Liver (tissue), 9 donors: ENCODE measurements around the gene SNRK. TPM values are rescaled to one million over a fixed set of nuclear protein-coding genes. Genes with fewer than 3 reads are reported as not detected.
A peak's percentile ranks its signal among the peaks of the same experiment; 100 is the strongest.

Experiments used
- DNase-seq: peaks from one replicate; pipeline ENCODE4 v3.0.0-alpha.2; 2017; ENCODE audit warnings: low spot score
- H3K27ac ChIP-seq, 2 donors: one replicate each; pipeline ENCODE4 v1.7.0; 2013; ENCODE audit warnings: inconsistent platforms in 2 of 2, low read length in 2 of 2, control low read depth in 1 of 2, low read depth in 1 of 2, mild to moderate bottlenecking in 1 of 2
- H3K27me3 ChIP-seq, 4 donors: one replicate each; pipeline versions ENCODE4 v1.6.1 to v1.7.0; 2013; ENCODE audit warnings: low read length in 3 of 4, inconsistent platforms in 1 of 4, mild to moderate bottlenecking in 1 of 4, moderate library complexity in 1 of 4; ENCODE audit not compliant: control insufficient read depth in 4 of 4, insufficient read depth in 4 of 4
- H3K36me3 ChIP-seq, 4 donors: one replicate each; pipeline versions ENCODE4 v1.6.1 to v1.7.0; 2013; ENCODE audit warnings: low read length in 3 of 4, mild to moderate bottlenecking in 3 of 4, low read depth in 1 of 4, moderate library complexity in 1 of 4; ENCODE audit not compliant: control insufficient read depth in 4 of 4, insufficient read depth in 3 of 4
- H3K4me1 ChIP-seq, 4 donors: one replicate each; pipeline versions ENCODE4 v1.6.1 to v1.7.0; 2013; ENCODE audit warnings: low read length in 3 of 4, mild to moderate bottlenecking in 3 of 4, moderate library complexity in 1 of 4; ENCODE audit not compliant: control insufficient read depth in 4 of 4, insufficient read depth in 4 of 4
- H3K4me3 ChIP-seq, 3 donors: one replicate each; pipeline versions ENCODE4 v1.6.1 to v1.7.0; 2013; ENCODE audit warnings: low read length in 3 of 3, control low read depth in 1 of 3, low read depth in 1 of 3, mild to moderate bottlenecking in 1 of 3
- H3K9ac ChIP-seq, 2 donors: one replicate each; pipeline ENCODE4 v1.7.0; 2013; ENCODE audit warnings: low read length in 2 of 2, mild to moderate bottlenecking in 2 of 2, moderate library complexity in 2 of 2, control low read depth in 1 of 2, low read depth in 1 of 2
- H3K9me3 ChIP-seq, 4 donors: one replicate each; pipeline versions ENCODE4 v1.6.1 to v1.7.0; 2013; ENCODE audit warnings: low read length in 3 of 4; ENCODE audit not compliant: control insufficient read depth in 4 of 4
- EGR1 ChIP-seq, 2 donors: IDR thresholded peaks; 2 replicates each; pipeline ENCODE4 v1.6.1; 2016 to 2018; ENCODE audit warnings: antibody characterized with exemption in 2 of 2, low read depth in 2 of 2
- FOXA1 ChIP-seq: IDR thresholded peaks from 2 replicates; pipeline ENCODE4 v1.6.1; 2016; ENCODE audit warnings: antibody characterized with exemption
- FOXA2 ChIP-seq: IDR thresholded peaks from 2 replicates; pipeline ENCODE4 v1.6.1; 2016; ENCODE audit warnings: antibody characterized with exemption
- GABPA ChIP-seq, 2 donors: IDR thresholded peaks in 1 of 2; conservative IDR thresholded peaks in 1 of 2; 2 replicates each; pipeline ENCODE4 v1.6.1; 2016; ENCODE audit warnings: antibody characterized with exemption in 2 of 2, mild to moderate bottlenecking in 1 of 2, moderate library complexity in 1 of 2
- HNF4A ChIP-seq, 2 donors: conservative IDR thresholded peaks; 2 replicates each; pipeline ENCODE4 v1.6.1; 2016; ENCODE audit warnings: antibody characterized with exemption in 2 of 2, mild to moderate bottlenecking in 2 of 2
- HNF4G ChIP-seq: IDR thresholded peaks from 2 replicates; pipeline ENCODE4 v1.6.1; 2016; ENCODE audit warnings: antibody characterized with exemption
- JUND ChIP-seq, 2 donors: IDR thresholded peaks; 2 replicates each; pipeline ENCODE4 v1.6.1; 2016; ENCODE audit warnings: antibody characterized with exemption in 2 of 2
- NR2F2 ChIP-seq: IDR thresholded peaks from 2 replicates; pipeline ENCODE4 v1.6.1; 2016; ENCODE audit warnings: antibody characterized with exemption
- RAD21 ChIP-seq, 2 donors: IDR thresholded peaks; 2 replicates each; pipeline ENCODE4 v1.6.1; 2016; ENCODE audit warnings: antibody characterized with exemption in 2 of 2, mild to moderate bottlenecking in 2 of 2
- RXRA ChIP-seq, 2 donors: IDR thresholded peaks; 2 replicates each; pipeline ENCODE4 v1.6.1; 2017 to 2018; ENCODE audit warnings: antibody characterized with exemption in 2 of 2, mild to moderate bottlenecking in 1 of 2
- SP1 ChIP-seq: IDR thresholded peaks from 2 replicates; pipeline ENCODE4 v1.6.1; 2018; ENCODE audit warnings: antibody characterized with exemption, mild to moderate bottlenecking
- TAF1 ChIP-seq: conservative IDR thresholded peaks from 2 replicates; pipeline ENCODE4 v1.6.1; 2016; ENCODE audit warnings: antibody characterized with exemption, mild to moderate bottlenecking
- YY1 ChIP-seq: IDR thresholded peaks from 2 replicates; pipeline ENCODE4 v1.6.1; 2016; ENCODE audit warnings: antibody characterized with exemption, mild to moderate bottlenecking
- WGBS: extraction: QIAGEN DNeasy Blood & Tissue Kit; methylation state at CpG from one replicate; pipeline ENCODE4 v1.1.7; 2013; 5-methylcytosine and 5-hydroxymethylcytosine counted together
- polyA plus RNA-seq, 2 donors: library from polyadenylated mRNA; stranded (reverse) in 1 of 2; unstranded in 1 of 2; fragments of 200-250 nt in 1 of 2; fragments of >200 nt in 1 of 2; fragmentation: Nextera tagmentation in 1 of 2; extraction: Ambion mirVana in 1 of 2; gene quantifications; one replicate each; pipeline versions ENCODE4 v1.2.1 to v1.2.3, GENCODE V29; 2013 to 2015
- total RNA-seq, 2 donors: library from RNA; depleted of rRNA; stranded (reverse); fragments of >200 nt; gene quantifications; one replicate each; pipeline ENCODE4 v1.2.3, GENCODE V29; 2014
- TF ChIP-seq, protein P1 (sequence below): IDR thresholded peaks from 2 replicates; pipeline ENCODE4 v1.6.1; 2016; ENCODE audit warnings: antibody characterized with exemption, mild to moderate bottlenecking
- TF ChIP-seq, protein P2 (sequence below): IDR thresholded peaks from 2 replicates; pipeline ENCODE4 v1.6.1; 2016; ENCODE audit warnings: antibody characterized with exemption
- TF ChIP-seq, protein P3 (sequence below): IDR thresholded peaks from 2 replicates; pipeline ENCODE4 v1.6.1; 2016; ENCODE audit warnings: antibody characterized with exemption
- TF ChIP-seq, protein P4 (sequence below): fragments of 150-350 bp; IDR thresholded peaks from 2 replicates; pipeline ENCODE4 v1.5.1; 2017; ENCODE audit warnings: improper control_type of control experiment, low read depth, low read length; ENCODE audit not compliant: missing input control
- TF ChIP-seq, protein P5 (sequence below): IDR thresholded peaks from 2 replicates; pipeline ENCODE4 v1.6.1; 2016; ENCODE audit warnings: antibody characterized with exemption
- donor health status: healthy.
- donor health status: healthy.
- donor health status: healthy.
- donor health status: healthy.
- donor health status: healthy.

SNRK gene
- total and polyA plus RNA-seq, 4 donors: 5.8 to 28.5 (median 14.6) TPM

DNA sequence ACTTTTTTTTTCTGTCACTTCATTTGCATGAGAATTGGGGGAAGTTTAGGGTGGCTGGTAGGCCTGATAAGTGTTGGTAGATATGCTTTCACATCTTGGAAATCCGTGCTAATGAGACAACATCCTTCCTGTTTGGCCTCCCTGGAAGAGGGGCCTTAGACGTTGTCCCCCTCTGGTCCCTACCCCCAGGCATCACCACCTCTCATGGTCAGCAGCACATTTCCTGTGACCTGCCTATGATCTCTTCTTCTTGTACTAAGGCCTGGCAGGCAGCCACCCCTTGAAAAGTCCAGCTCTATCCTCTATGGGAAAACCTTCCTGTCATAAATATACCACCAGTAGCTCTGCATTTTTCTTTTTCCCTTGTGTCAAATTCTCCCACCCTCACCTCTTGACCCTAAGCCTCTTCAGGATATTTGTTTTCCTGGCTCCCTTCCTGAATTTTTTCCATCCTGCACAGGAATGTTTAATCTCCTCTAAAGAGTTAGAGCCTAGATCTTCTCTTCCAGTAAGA, 107.8 kb downstream of the SNRK start (continued):
- TF ChIP-seq, protein P1, sequence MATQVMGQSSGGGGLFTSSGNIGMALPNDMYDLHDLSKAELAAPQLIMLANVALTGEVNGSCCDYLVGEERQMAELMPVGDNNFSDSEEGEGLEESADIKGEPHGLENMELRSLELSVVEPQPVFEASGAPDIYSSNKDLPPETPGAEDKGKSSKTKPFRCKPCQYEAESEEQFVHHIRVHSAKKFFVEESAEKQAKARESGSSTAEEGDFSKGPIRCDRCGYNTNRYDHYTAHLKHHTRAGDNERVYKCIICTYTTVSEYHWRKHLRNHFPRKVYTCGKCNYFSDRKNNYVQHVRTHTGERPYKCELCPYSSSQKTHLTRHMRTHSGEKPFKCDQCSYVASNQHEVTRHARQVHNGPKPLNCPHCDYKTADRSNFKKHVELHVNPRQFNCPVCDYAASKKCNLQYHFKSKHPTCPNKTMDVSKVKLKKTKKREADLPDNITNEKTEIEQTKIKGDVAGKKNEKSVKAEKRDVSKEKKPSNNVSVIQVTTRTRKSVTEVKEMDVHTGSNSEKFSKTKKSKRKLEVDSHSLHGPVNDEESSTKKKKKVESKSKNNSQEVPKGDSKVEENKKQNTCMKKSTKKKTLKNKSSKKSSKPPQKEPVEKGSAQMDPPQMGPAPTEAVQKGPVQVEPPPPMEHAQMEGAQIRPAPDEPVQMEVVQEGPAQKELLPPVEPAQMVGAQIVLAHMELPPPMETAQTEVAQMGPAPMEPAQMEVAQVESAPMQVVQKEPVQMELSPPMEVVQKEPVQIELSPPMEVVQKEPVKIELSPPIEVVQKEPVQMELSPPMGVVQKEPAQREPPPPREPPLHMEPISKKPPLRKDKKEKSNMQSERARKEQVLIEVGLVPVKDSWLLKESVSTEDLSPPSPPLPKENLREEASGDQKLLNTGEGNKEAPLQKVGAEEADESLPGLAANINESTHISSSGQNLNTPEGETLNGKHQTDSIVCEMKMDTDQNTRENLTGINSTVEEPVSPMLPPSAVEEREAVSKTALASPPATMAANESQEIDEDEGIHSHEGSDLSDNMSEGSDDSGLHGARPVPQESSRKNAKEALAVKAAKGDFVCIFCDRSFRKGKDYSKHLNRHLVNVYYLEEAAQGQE: peak; percentile 47

DNA sequence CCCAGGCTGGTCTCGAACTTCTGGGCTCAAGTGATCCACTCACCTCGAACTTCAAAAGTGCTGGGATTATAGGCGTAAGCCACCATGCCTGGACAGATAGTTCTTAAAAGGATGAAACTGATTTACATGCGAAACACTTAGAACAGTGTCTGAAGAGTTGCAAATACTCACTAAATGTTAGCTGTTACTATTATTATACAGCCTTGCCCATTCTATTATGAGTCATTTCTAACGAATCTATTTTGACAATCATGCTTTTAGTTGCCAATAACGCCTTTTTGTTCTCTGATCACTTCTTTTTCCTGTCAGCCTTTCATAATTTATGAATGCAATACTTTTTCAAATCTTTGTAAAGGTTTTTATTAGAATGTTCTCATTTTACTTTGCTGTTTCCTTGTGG, 112.7 kb downstream of the SNRK start:
- TF ChIP-seq JUND (IDR thresholded peaks at IDR 0.05): no peak
- TF ChIP-seq, protein P2, sequence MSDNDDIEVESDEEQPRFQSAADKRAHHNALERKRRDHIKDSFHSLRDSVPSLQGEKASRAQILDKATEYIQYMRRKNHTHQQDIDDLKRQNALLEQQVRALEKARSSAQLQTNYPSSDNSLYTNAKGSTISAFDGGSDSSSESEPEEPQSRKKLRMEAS: no peak
- no peak for TF ChIP-seq HNF4A (conservative IDR thresholded peaks at IDR 0.05)
- TF ChIP-seq EGR1 (IDR thresholded peaks at IDR 0.05; ENCODE audit: low read depth in 2 of 2): no peak
- no peak for TF ChIP-seq SP1
- WGBS: 93% methylated on average over 6 of the region's 6 CpGs

DNA sequence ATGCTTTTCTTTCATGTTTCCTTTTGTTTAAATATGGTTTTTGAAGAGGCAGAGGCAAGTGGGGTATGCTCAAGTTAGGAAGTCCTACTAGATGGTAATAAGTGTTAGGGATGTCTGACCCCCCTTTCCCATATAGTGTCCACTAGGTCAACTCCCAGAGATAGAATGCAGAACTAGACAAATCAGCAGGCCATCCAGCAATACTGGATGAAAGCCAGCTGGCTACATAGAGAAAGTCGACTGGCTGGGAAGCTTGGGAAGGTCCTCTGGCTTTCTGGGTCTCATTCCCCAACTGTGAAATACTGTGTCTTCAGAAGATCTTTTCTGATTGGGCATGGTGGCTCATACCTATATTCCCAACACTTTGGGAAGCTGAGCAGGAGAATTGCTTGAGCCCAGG, 113.8 kb downstream of the SNRK start:
- TF ChIP-seq HNF4G (no peak), GABPA (IDR thresholded peaks at IDR 0.05 in 1 of 2, conservative IDR thresholded peaks at IDR 0.05 in 1 of 2) (no peak), EGR1 (IDR thresholded peaks at IDR 0.05; ENCODE audit: low read depth in 2 of 2) (no peak), RAD21 (IDR thresholded peaks at IDR 0.05) (no peak), HNF4A (conservative IDR thresholded peaks at IDR 0.05) (no peak), FOXA1 (no peak), SP1 (no peak), FOXA2 (no peak), YY1 (no peak), JUND (IDR thresholded peaks at IDR 0.05) (no peak), TAF1 (no peak), RXRA (IDR thresholded peaks at IDR 0.05) (no peak), NR2F2 (no peak)
- TF ChIP-seq, protein P3, sequence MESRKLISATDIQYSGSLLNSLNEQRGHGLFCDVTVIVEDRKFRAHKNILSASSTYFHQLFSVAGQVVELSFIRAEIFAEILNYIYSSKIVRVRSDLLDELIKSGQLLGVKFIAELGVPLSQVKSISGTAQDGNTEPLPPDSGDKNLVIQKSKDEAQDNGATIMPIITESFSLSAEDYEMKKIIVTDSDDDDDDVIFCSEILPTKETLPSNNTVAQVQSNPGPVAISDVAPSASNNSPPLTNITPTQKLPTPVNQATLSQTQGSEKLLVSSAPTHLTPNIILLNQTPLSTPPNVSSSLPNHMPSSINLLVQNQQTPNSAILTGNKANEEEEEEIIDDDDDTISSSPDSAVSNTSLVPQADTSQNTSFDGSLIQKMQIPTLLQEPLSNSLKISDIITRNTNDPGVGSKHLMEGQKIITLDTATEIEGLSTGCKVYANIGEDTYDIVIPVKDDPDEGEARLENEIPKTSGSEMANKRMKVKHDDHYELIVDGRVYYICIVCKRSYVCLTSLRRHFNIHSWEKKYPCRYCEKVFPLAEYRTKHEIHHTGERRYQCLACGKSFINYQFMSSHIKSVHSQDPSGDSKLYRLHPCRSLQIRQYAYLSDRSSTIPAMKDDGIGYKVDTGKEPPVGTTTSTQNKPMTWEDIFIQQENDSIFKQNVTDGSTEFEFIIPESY: no peak
- TF ChIP-seq, protein P1: no peak
- TF ChIP-seq, protein P4, sequence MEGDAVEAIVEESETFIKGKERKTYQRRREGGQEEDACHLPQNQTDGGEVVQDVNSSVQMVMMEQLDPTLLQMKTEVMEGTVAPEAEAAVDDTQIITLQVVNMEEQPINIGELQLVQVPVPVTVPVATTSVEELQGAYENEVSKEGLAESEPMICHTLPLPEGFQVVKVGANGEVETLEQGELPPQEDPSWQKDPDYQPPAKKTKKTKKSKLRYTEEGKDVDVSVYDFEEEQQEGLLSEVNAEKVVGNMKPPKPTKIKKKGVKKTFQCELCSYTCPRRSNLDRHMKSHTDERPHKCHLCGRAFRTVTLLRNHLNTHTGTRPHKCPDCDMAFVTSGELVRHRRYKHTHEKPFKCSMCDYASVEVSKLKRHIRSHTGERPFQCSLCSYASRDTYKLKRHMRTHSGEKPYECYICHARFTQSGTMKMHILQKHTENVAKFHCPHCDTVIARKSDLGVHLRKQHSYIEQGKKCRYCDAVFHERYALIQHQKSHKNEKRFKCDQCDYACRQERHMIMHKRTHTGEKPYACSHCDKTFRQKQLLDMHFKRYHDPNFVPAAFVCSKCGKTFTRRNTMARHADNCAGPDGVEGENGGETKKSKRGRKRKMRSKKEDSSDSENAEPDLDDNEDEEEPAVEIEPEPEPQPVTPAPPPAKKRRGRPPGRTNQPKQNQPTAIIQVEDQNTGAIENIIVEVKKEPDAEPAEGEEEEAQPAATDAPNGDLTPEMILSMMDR: no peak
- TF ChIP-seq, protein P2: no peak
- TF ChIP-seq, protein P5, sequence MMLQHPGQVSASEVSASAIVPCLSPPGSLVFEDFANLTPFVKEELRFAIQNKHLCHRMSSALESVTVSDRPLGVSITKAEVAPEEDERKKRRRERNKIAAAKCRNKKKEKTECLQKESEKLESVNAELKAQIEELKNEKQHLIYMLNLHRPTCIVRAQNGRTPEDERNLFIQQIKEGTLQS: no peak
- Histone ChIP-seq H3K27ac (no peak overlapping the region), H3K9me3 (no peaks in the 10 kb centered on the region), H3K27me3 (no peaks in the 10 kb centered on the region), H3K9ac (no peak overlapping the region), H3K4me1 (no peaks in the 10 kb centered on the region), H3K36me3 (no peaks in the 10 kb centered on the region), H3K4me3 (no peak overlapping the region)
- 79% methylated on average over 1 of the region's 1 CpG for WGBS
- no peak for DNase-seq

More for the DNA sequence above, 112.7 kb downstream of the SNRK start:
- no peaks in the 10 kb centered on the region for H3K27me3 ChIP-seq
- H3K27ac ChIP-seq: no peak overlapping the region
- no peaks in the 10 kb centered on the region for H3K4me1 ChIP-seq
- H3K9me3 ChIP-seq: no peaks in the 10 kb centered on the region
- H3K9ac ChIP-seq: no peak overlapping the region
- no peak overlapping the region for H3K4me3 ChIP-seq
- no peak for DNase-seq
- H3K36me3 ChIP-seq: no peaks in the 10 kb centered on the region
